ENCODE measurements around the gene SLC25A22. TPM values are rescaled to one million over a fixed set of nuclear protein-coding genes. Genes with fewer than 3 reads are reported as not detected.

The SLC25A22 gene
- total and polyA plus RNA-seq, 2 donors (not counting 1 experiment from before 2014, with no cell fraction given) = 25.7 to 45.7 TPM

DNA sequence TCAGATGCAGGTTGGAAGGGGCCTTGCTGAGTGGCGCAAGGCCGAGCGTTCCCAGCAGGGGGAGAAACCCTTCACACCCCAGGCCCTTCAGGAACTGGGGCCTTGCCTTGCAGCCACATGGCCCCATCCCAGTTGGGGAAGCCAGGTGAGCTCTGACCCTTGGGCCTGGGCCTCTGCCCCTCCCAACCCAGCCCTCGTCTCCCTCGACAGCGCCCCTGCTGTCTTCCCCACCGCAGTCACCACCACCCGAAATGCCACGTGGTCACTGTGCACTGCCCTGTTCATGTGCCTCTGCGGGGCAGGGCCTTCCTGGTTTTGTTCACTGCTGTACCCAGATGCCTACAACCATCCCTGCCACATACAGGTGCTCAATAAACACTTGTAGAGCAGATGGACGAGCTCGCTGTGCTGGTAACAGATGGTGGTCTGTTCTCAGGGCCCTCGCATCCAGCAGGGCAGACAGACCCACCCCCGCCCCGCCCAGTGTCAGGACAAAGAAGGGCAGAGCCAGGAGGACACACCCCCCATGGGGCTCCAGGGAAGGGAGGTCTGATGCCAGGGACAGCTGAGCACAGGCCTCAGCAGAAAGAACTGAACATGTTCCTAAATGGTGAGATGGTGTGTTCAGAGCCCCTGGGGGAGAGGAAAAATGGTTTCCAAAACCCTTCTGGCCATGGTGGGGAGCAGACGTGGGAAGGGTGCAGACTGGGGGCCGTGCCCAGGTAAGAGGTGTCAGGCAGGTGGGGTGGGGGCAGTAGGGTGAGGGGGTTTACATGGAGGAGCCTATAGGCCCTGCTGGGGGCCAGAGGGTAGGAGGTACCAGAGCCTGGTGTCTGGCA lies 40.6 kb upstream of the SLC25A22 start:
- H3K4me1 Mint-ChIP-seq = peaks cover 21% of the 10 kb centered on the region
- no peaks in the 10 kb centered on the region for H3K9me3 ChIP-seq (ENCODE audit: control extremely low read depth in 1 of 3, control insufficient read depth in 2 of 3, insufficient read depth in 1 of 3, low read length in 2 of 3)
- CTCF ChIA-PET = no interaction called here
- no peak overlapping the region for H3K9ac ChIP-seq (ENCODE audit: low read length)
- intact Hi-C loops (cut with micrococcal nuclease) = no loop called here
- H2AFZ ChIP-seq (ENCODE audit: insufficient read depth, low read depth, low read length, poor library complexity, severe bottlenecking) = no peak overlapping the region
- H3K4me3 Mint-ChIP-seq = no peak overlapping the region
- H4K20me1 ChIP-seq (ENCODE audit: control insufficient read depth, insufficient read depth, low read length, poor library complexity, severe bottlenecking) = peaks cover 53% of the 10 kb centered on the region
- DNase-seq (no peak), ATAC-seq (ENCODE audit: low read depth) (no peak)
- peaks cover 20% of the 10 kb centered on the region for H3K79me2 ChIP-seq (ENCODE audit: control insufficient read depth, insufficient read depth, low read length)
- H3K9me3 Mint-ChIP-seq (ENCODE audit: insufficient read depth) = no peaks in the 10 kb centered on the region
- peaks cover 0 to 19% of the 10 kb centered on the region in 2 experiments for H3K36me3 ChIP-seq (replicated peaks in 1 of 2; ENCODE audit: control extremely low read depth in 1 of 2, control insufficient read depth in 1 of 2, extremely low read depth in 1 of 2, insufficient read depth in 2 of 2, low read length in 1 of 2)
- no peak overlapping the region for H3K4me2 ChIP-seq (replicated peaks; ENCODE audit: low read depth, low read length, poor library complexity, severe bottlenecking)
- no peak overlapping the region for H3K27ac ChIP-seq (ENCODE audit: low read length in 2 of 2)
- whole genome bisulfite sequencing (ENCODE audit: insufficient coverage) = 86% methylated on average over 13 of the region's 17 CpGs
- TF ChIP-seq, protein P1, sequence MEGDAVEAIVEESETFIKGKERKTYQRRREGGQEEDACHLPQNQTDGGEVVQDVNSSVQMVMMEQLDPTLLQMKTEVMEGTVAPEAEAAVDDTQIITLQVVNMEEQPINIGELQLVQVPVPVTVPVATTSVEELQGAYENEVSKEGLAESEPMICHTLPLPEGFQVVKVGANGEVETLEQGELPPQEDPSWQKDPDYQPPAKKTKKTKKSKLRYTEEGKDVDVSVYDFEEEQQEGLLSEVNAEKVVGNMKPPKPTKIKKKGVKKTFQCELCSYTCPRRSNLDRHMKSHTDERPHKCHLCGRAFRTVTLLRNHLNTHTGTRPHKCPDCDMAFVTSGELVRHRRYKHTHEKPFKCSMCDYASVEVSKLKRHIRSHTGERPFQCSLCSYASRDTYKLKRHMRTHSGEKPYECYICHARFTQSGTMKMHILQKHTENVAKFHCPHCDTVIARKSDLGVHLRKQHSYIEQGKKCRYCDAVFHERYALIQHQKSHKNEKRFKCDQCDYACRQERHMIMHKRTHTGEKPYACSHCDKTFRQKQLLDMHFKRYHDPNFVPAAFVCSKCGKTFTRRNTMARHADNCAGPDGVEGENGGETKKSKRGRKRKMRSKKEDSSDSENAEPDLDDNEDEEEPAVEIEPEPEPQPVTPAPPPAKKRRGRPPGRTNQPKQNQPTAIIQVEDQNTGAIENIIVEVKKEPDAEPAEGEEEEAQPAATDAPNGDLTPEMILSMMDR (IDR thresholded peaks at IDR 0.05) = no peak
- TF ChIP-seq EZH2 (IDR thresholded peaks at IDR 0.05; ENCODE audit: borderline replicate concordance, insufficient read depth, low read depth, low read length, poor library complexity, severe bottlenecking) = no peak
- POLR2A ChIA-PET = interaction anchor here (5.2 kb wide), 1 partner anchor 19 kb away, joined by 29 read pairs; the partner anchor contains the start of gene PNPLA2
- no peak overlapping the region for H3K27ac Mint-ChIP-seq
- peaks cover 0 to 21% (median 5%) of the 10 kb centered on the region in 4 experiments for H3K27me3 ChIP-seq (replicated peaks in 1 of 4; ENCODE audit: control extremely low read depth in 1 of 4, control insufficient read depth in 3 of 4, insufficient read depth in 4 of 4, low read length in 3 of 4)
- H3K4me1 ChIP-seq (ENCODE audit: control insufficient read depth in 2 of 2, insufficient read depth in 2 of 2, low read length in 2 of 2) = peaks cover 17 to 32% of the 10 kb centered on the region in 2 donors
- H3K4me3 ChIP-seq (ENCODE audit: control extremely low read depth in 1 of 5, extremely low read depth in 1 of 5, insufficient read depth in 1 of 5, low read depth in 2 of 5, low read length in 4 of 5) = no peak overlapping the region
- no peaks in the 10 kb centered on the region for H3K27me3 Mint-ChIP-seq

DNA sequence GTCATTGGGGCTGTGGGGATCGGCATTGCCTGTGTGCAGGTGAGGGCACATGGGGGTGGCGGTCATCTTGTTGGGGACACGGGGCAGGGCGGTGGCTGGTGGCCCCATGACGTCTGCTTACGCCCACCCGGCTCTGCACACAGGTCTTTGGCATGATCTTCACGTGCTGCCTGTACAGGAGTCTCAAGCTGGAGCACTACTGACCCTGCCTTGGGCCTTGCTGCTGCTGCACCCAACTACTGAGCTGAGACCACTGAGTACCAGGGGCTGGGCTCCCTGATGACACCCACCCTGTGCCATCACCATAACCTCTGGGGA lies 39.9 kb upstream of the SLC25A22 start:
- Mint-ChIP-seq H3K27ac (no peak overlapping the region), H3K4me3 (no peak overlapping the region), H3K9me3 (ENCODE audit: insufficient read depth) (no peaks in the 10 kb centered on the region), H3K27me3 (no peaks in the 10 kb centered on the region), H3K4me1 (peaks cover 18% of the 10 kb centered on the region)
- H3K79me2 ChIP-seq (ENCODE audit: control insufficient read depth, insufficient read depth, low read length) = peaks cover 20% of the 10 kb centered on the region
- H3K27ac ChIP-seq (ENCODE audit: low read length in 2 of 2) = no peak overlapping the region
- H3K9ac ChIP-seq (ENCODE audit: low read length) = no peak overlapping the region
- intact Hi-C loops (cut with micrococcal nuclease) = no loop called here
- no peak overlapping the region for H3K4me3 ChIP-seq (ENCODE audit: control extremely low read depth in 1 of 5, extremely low read depth in 1 of 5, insufficient read depth in 1 of 5, low read depth in 2 of 5, low read length in 4 of 5)
- peaks cover 17 to 32% of the 10 kb centered on the region in 2 donors for H3K4me1 ChIP-seq (ENCODE audit: control insufficient read depth in 2 of 2, insufficient read depth in 2 of 2, low read length in 2 of 2)
- H3K4me2 ChIP-seq (replicated peaks; ENCODE audit: low read depth, low read length, poor library complexity, severe bottlenecking) = no peak overlapping the region
- no peak for ATAC-seq (ENCODE audit: low read depth)
- 92% methylated on average over 8 of the region's 8 CpGs for whole genome bisulfite sequencing (ENCODE audit: insufficient coverage)
- DNase-seq = no peak
- H3K27me3 ChIP-seq (replicated peaks in 1 of 4; ENCODE audit: control extremely low read depth in 1 of 4, control insufficient read depth in 3 of 4, insufficient read depth in 4 of 4, low read length in 3 of 4) = peaks cover 0 to 18% (median 4%) of the 10 kb centered on the region in 4 experiments
- TF ChIP-seq, protein P1 (IDR thresholded peaks at IDR 0.05) = no peak
- TF ChIP-seq EZH2 (IDR thresholded peaks at IDR 0.05; ENCODE audit: borderline replicate concordance, insufficient read depth, low read depth, low read length, poor library complexity, severe bottlenecking) = no peak
- peaks cover 53% of the 10 kb centered on the region for H4K20me1 ChIP-seq (ENCODE audit: control insufficient read depth, insufficient read depth, low read length, poor library complexity, severe bottlenecking)
- peaks cover 0 to 19% of the 10 kb centered on the region in 2 experiments for H3K36me3 ChIP-seq (replicated peaks in 1 of 2; ENCODE audit: control extremely low read depth in 1 of 2, control insufficient read depth in 1 of 2, extremely low read depth in 1 of 2, insufficient read depth in 2 of 2, low read length in 1 of 2)
- ChIA-PET POLR2A (no interaction called here), CTCF (no interaction called here)
- no peaks in the 10 kb centered on the region for H3K9me3 ChIP-seq (ENCODE audit: control extremely low read depth in 1 of 3, control insufficient read depth in 2 of 3, insufficient read depth in 1 of 3, low read length in 2 of 3)
- no peak overlapping the region for H2AFZ ChIP-seq (ENCODE audit: insufficient read depth, low read depth, low read length, poor library complexity, severe bottlenecking)
